GM21381 (cell line): ENCODE measurements around the gene C2CD4C.
"Not testable (repeated sequence)": the region's sequence is repeated elsewhere in the genome, so short reads cannot be mapped to it uniquely, and the experiment has no call there.

ENCODE experiments used
- ATAC-seq: cut with Tn5 transposase; IDR thresholded peaks from one replicate; pipeline ENCODE4 v1.9.1; 2021; ENCODE audit warnings: mild to moderate bottlenecking, moderate library complexity; ENCODE audit not compliant: unreplicated experiment

Gene C2CD4C

GRCh38 chr19:401866-402511, 7.0 kb downstream of the C2CD4C start:
- no peak for ATAC-seq

GRCh38 chr19:400976-401865, 7.7 kb downstream of the C2CD4C start:
- ATAC-seq: no peak

- no peak for ATAC-seq
Observed at GRCh38 chr19:399370-399769, 9.6 kb downstream of the C2CD4C start.

GRCh38 chr19:398719-399118, 10.2 kb downstream of the C2CD4C start:
- ATAC-seq: no peak

GRCh38 chr19:397941-398706, 10.8 kb downstream of the C2CD4C start:
- ATAC-seq: no peak

GRCh38 chr19:397321-397720, 11.6 kb downstream of the C2CD4C start:
- ATAC-seq: no peak

GRCh38 chr19:395467-395866, 13.5 kb downstream of the C2CD4C start:
- ATAC-seq: no peak

- not testable (repeated sequence) for ATAC-seq
Observed at GRCh38 chr19:394857-395256, 14.1 kb downstream of the C2CD4C start.

GRCh38 chr19:393560-393959, 15.4 kb downstream of the C2CD4C start:
- not testable (repeated sequence) for ATAC-seq

- no peak for ATAC-seq
Observed at GRCh38 chr19:392375-392970, 16.5 kb downstream of the C2CD4C start.

- ATAC-seq: no peak
Observed at GRCh38 chr19:391726-392374, 17.1 kb downstream of the C2CD4C start.

GRCh38 chr19:391207-391557, 17.8 kb downstream of the C2CD4C start:
- no peak for ATAC-seq

- ATAC-seq: no peak
Observed at GRCh38 chr19:390386-391206, 18.4 kb downstream of the C2CD4C start.

GRCh38 chr19:389935-390289, 19.0 kb downstream of the C2CD4C start:
- no peak for ATAC-seq

GRCh38 chr19:389255-389934, 19.6 kb downstream of the C2CD4C start:
- no peak for ATAC-seq

- ATAC-seq: no peak
Observed at GRCh38 chr19:388691-389090, 20.3 kb downstream of the C2CD4C start.

- ATAC-seq: no peak
Observed at GRCh38 chr19:387777-388176, 21.2 kb downstream of the C2CD4C start.

GRCh38 chr19:386632-387301, 22.2 kb downstream of the C2CD4C start:
- not testable (repeated sequence) for ATAC-seq

GRCh38 chr19:386189-386588, 22.8 kb downstream of the C2CD4C start:
- ATAC-seq: not testable (repeated sequence)
